Hematopoietic multipotent progenitor cell treated with erythropoietin and hydrocortisone succinate and interleukin-3 and kit ligand, for 17 days (in vitro differentiated cells): ENCODE results near the gene AP2A2.

Source experiments
- DNase-seq: peaks from one replicate; pipeline ENCODE4 v3.0.0-alpha.2; 2015; ENCODE audit warnings: low spot score

AP2A2 gene

GRCh38 chr11:1042626-1043562 lies 117.2 kb downstream of the AP2A2 start:
- DNase-seq: no peak

- no peak for DNase-seq
These were observed 118.0 kb downstream of the AP2A2 start for GRCh38 chr11:1043563-1044096.

- no peak for DNase-seq
These were observed 118.5 kb downstream of the AP2A2 start for GRCh38 chr11:1044160-1044559.

- DNase-seq: no peak
These were observed 122.0 kb downstream of the AP2A2 start for GRCh38 chr11:1047595-1048156.

GRCh38 chr11:1048375-1049070 lies 122.9 kb downstream of the AP2A2 start:
- DNase-seq: no peak

GRCh38 chr11:1049071-1049405 lies 123.4 kb downstream of the AP2A2 start:
- no peak for DNase-seq

GRCh38 chr11:1049431-1049891 lies 123.8 kb downstream of the AP2A2 start:
- DNase-seq: no peak

GRCh38 chr11:1049911-1050580 lies 124.4 kb downstream of the AP2A2 start:
- no peak for DNase-seq

GRCh38 chr11:1050581-1051355 lies 125.1 kb downstream of the AP2A2 start:
- peak; percentile 77 for DNase-seq

GRCh38 chr11:1051356-1052132 lies 125.9 kb downstream of the AP2A2 start:
- no peak for DNase-seq

GRCh38 chr11:1052133-1053011 lies 126.7 kb downstream of the AP2A2 start:
- DNase-seq: no peak

- no peak for DNase-seq
These were observed 127.6 kb downstream of the AP2A2 start for GRCh38 chr11:1053121-1053901.

- no peak for DNase-seq
These were observed 128.8 kb downstream of the AP2A2 start for GRCh38 chr11:1054143-1055108.

- DNase-seq: no peak
These were observed 129.5 kb downstream of the AP2A2 start for GRCh38 chr11:1055109-1055703.

GRCh38 chr11:1055990-1056771 lies 130.5 kb downstream of the AP2A2 start:
- no peak for DNase-seq

GRCh38 chr11:1057806-1058205 lies 132.1 kb downstream of the AP2A2 start:
- DNase-seq: no peak
